Vagina (tissue), 2 donors: Measurements from ENCODE around the gene NAMPT. TPM values are rescaled to one million over a fixed set of nuclear protein-coding genes. Genes with fewer than 3 reads are reported as not detected.
"Not testable (repeated sequence)": the region's sequence is repeated elsewhere in the genome, so short reads cannot be mapped to it uniquely, and the experiment has no call there.

ENCODE experiments used
- DNase-seq, 2 donors: peaks; one replicate each; pipeline ENCODE4 v3.0.0-alpha.2; 2017; ENCODE audit errors: extremely low spot score in 2 of 2
- H3K27ac ChIP-seq: fragments of 200-600 bp; sonication (generic); one replicate; pipeline ENCODE4 v1.5.1; 2019
- H3K27me3 ChIP-seq: fragments of 200-600 bp; sonication (generic); one replicate; pipeline ENCODE4 v1.5.1; 2019
- H3K36me3 ChIP-seq, 2 donors: fragments of 200-600 bp; sonication (generic); one replicate each; pipeline ENCODE4 v1.5.1; 2017 to 2019
- H3K4me1 ChIP-seq: fragments of 200-600 bp; sonication (generic); one replicate; pipeline ENCODE4 v1.5.1; 2019
- H3K4me3 ChIP-seq, 2 donors: fragments of 200-600 bp; sonication (generic); 1 replicate in 1 of 2; 2 replicates in 1 of 2; pipeline ENCODE4 v1.5.1; 2016 to 2019
- H3K9me3 ChIP-seq: fragments of 200-600 bp; sonication (generic); one replicate; pipeline ENCODE4 v1.5.1; 2019
- CTCF ChIP-seq, 3 experiments: fragments of 450-650 bp in 2 of 3; fragments of 200-600 bp in 1 of 3; sonication (generic) in 1 of 3; IDR thresholded peaks; one replicate each; pipeline ENCODE4 v1.5.1; 2017 to 2019; ENCODE audit warnings: antibody characterized with exemption in 3 of 3, mild to moderate bottlenecking in 2 of 3, moderate library complexity in 2 of 3
- POLR2A ChIP-seq, 2 donors: fragments of 450-650 bp; IDR thresholded peaks; one replicate each; pipeline ENCODE4 v1.6.1; 2017; ENCODE audit warnings: antibody characterized with exemption in 2 of 2, mild to moderate bottlenecking in 2 of 2, moderate library complexity in 2 of 2
- POLR2AphosphoS5 ChIP-seq, 2 donors: sonication (generic); formaldehyde crosslinking; IDR thresholded peaks; one replicate each; pipeline ENCODE4 v1.9.0; 2017; ENCODE audit warnings: antibody characterized with exemption in 2 of 2, mild to moderate bottlenecking in 2 of 2, low read depth in 1 of 2; ENCODE audit not compliant: insufficient read depth in 1 of 2
- intact Hi-C: fragments of 100-400 bp; cut with DNase I; formaldehyde crosslinking; loops from one replicate; pipeline ENCODE4 v1.15.1; 2023
- total RNA-seq: library from RNA; depleted of rRNA; stranded (reverse); fragments of >200 nt; gene quantifications from one replicate; pipeline ENCODE4 v1.2.3, GENCODE V29; 2016

NAMPT gene
- total RNA-seq, 1 donor from 2014 or later = 400 TPM

DNA sequence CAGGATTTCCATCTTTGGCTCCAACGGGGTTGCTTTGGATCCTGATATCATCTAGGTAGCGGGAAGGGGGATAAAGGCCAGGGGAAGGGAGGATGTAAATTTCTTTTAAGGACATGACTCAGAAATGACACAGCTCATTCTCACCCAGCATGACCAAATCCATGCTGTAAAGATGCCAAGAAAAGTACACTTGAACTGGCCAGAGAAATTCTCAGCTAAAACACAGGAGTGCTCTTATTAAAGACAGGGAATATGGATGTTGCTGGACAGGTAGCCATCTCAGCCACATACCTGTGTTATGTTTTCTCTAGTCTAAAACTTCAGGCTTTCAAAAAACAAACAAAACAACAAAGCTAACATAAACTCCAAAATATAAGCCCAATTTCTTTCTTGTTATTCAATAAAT, 68.3 kb downstream of the NAMPT start:
- TF ChIP-seq POLR2AphosphoS5 (IDR thresholded peaks at IDR 0.05; ENCODE audit: insufficient read depth in 1 of 2, low read depth in 1 of 2) (peak in 1 of 2 donors; percentile 66), POLR2A (IDR thresholded peaks at IDR 0.05) (no peak)
- Histone ChIP-seq H3K27ac (peak overlapping the region; percentile 80), H3K9me3 (no peaks in the 10 kb centered on the region), H3K27me3 (no peaks in the 10 kb centered on the region), H3K4me3 (peak overlapping the region in 1 of 2 donors; percentile 7), H3K4me1 (peaks cover 37% of the 10 kb centered on the region), H3K36me3 (no peaks in the 10 kb centered on the region)
- no peak for DNase-seq
- intact Hi-C loops = loop anchor here (2.0 kb wide), 1 partner anchor 68 kb away; the partner anchor contains the start of gene NAMPT

DNA sequence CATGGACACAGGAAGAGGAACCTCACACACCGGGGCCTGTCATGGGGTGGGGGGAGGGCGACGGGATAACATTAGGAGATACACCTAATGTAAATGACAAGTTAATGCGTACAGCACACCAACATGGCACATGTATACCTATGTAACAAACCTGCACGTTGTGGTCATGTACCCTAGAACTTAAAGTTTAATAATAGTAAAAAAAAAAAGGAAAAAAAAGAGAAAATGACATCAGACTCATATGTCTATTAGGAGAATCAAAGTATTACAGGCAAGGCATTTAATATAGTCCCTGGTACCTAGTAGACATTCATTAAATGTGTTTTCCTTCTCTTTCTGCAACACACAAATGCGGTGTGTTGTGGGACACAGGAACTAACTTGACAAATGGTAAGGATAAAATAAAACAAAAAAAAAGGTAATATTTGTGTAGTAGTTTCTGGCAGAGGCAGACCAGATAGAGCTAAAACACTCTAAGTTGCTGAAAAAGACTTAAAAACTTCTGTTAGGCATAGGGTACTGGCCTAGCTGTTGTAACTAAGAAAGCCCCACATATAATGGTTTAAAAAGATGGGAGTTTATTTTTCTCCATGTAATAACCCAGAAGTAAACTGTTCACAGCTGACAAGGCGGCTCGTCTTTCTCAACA, 68.8 kb downstream of the NAMPT start:
- no peak overlapping the region for H3K4me3 ChIP-seq
- no peaks in the 10 kb centered on the region for H3K27me3 ChIP-seq
- TF ChIP-seq POLR2AphosphoS5 (IDR thresholded peaks at IDR 0.05; ENCODE audit: insufficient read depth in 1 of 2, low read depth in 1 of 2) = no peak
- TF ChIP-seq CTCF (IDR thresholded peaks at IDR 0.05) = no peak
- TF ChIP-seq POLR2A (IDR thresholded peaks at IDR 0.05) = no peak
- no peaks in the 10 kb centered on the region for H3K36me3 ChIP-seq
- H3K4me1 ChIP-seq = peaks cover 37% of the 10 kb centered on the region
- H3K27ac ChIP-seq = peak overlapping the region; percentile 80
- no peak for DNase-seq
- intact Hi-C loops = loop anchor here (2.0 kb wide), 1 partner anchor 69 kb away; the partner anchor contains the start of gene NAMPT
- H3K9me3 ChIP-seq = no peaks in the 10 kb centered on the region

- H3K4me1 ChIP-seq, intact Hi-C loops, DNase-seq, H3K36me3 ChIP-seq, H3K27me3 ChIP-seq, H3K9me3 ChIP-seq, H3K4me3 ChIP-seq, H3K27ac ChIP-seq: not testable (repeated sequence)
These were observed 75.8 kb downstream of the NAMPT start for GRCh38 chr7:106208944-106209343.

GRCh38 chr7:106206826-106207541, 77.8 kb downstream of the NAMPT start:
- Histone ChIP-seq H3K4me3 (no peak overlapping the region), H3K27ac (no peak overlapping the region), H3K4me1 (no peaks in the 10 kb centered on the region), H3K36me3 (no peaks in the 10 kb centered on the region), H3K27me3 (no peaks in the 10 kb centered on the region), H3K9me3 (no peaks in the 10 kb centered on the region)
- intact Hi-C loops = no loop called here
- no peak for DNase-seq
- TF ChIP-seq POLR2AphosphoS5 (IDR thresholded peaks at IDR 0.05; ENCODE audit: insufficient read depth in 1 of 2, low read depth in 1 of 2) (no peak), POLR2A (IDR thresholded peaks at IDR 0.05) (no peak), CTCF (IDR thresholded peaks at IDR 0.05) (no peak)

DNA sequence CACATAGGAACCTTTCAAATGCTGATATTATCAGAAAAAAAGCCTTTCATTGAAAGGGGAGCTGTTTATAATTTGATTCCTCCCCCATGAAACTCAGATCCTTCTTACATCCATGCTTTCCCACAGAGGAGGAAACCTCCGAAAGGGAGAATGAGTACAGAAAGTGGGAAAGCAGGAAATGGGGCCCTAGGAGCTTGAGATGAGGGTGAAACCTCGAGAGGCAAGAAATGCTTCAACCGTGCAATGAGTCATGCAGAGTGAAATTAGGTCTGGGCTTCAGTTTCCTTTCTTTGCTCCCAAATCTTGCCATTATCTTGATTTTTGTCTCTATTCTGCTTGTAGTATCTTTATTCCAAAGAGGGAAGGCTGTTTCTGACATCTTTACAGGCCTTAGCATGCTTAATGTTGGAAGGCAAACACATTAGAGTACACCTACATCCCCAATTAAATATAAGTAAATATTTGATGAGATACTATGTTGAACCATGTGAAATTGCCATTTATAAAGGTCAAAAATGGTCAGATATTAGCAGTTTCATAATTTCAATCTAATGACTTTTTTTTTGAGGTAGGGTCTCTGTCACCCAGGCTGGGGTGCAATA, 79.1 kb downstream of the NAMPT start:
- intact Hi-C loops = no loop called here
- Histone ChIP-seq H3K27me3 (no peaks in the 10 kb centered on the region), H3K36me3 (no peaks in the 10 kb centered on the region), H3K9me3 (no peaks in the 10 kb centered on the region), H3K4me1 (no peaks in the 10 kb centered on the region), H3K4me3 (no peak overlapping the region), H3K27ac (no peak overlapping the region)
- DNase-seq = no peak
- TF ChIP-seq POLR2AphosphoS5 (IDR thresholded peaks at IDR 0.05; ENCODE audit: insufficient read depth in 1 of 2, low read depth in 1 of 2) = no peak

DNA sequence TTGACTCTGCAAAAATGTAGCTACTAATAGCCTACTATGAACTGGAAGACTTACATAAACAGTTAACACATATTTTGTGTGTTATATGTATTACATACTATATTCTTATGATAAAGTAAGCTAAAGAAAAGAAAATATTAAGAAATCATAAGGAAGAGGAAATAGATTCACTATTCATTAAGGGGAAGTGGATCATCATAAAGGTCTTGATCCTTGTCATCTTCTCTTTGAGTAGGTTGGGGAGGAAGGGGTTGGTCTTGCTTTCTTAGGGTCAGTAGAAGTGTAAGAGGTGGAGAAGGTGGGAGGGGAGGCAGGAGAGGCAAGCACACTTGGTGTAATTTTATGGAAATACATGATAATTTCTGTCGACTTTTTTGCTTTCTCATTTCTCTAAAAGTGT, 81.3 kb downstream of the NAMPT start:
- Histone ChIP-seq H3K4me1 (peaks cover 5% of the 10 kb centered on the region), H3K36me3 (no peaks in the 10 kb centered on the region), H3K4me3 (no peak overlapping the region), H3K27me3 (no peaks in the 10 kb centered on the region), H3K27ac (no peak overlapping the region), H3K9me3 (no peaks in the 10 kb centered on the region)
- no peak for DNase-seq
- TF ChIP-seq POLR2A (IDR thresholded peaks at IDR 0.05) (no peak), CTCF (IDR thresholded peaks at IDR 0.05) (no peak), POLR2AphosphoS5 (IDR thresholded peaks at IDR 0.05; ENCODE audit: insufficient read depth in 1 of 2, low read depth in 1 of 2) (no peak)
- intact Hi-C loops = no loop called here
